GM12892 (cell line): ENCODE data around the gene MRPS30.

Experiments used
- POLR2A ChIP-seq: IDR thresholded peaks from 2 replicates; pipeline ENCODE4 v1.6.1; 2011; ENCODE audit warnings: low read depth, low read length, control low read depth
- POLR2AphosphoS5 ChIP-seq: IDR thresholded peaks from 2 replicates; pipeline ENCODE4 v1.6.1; 2011; ENCODE audit warnings: low read depth, low read length, control low read depth

DNA sequence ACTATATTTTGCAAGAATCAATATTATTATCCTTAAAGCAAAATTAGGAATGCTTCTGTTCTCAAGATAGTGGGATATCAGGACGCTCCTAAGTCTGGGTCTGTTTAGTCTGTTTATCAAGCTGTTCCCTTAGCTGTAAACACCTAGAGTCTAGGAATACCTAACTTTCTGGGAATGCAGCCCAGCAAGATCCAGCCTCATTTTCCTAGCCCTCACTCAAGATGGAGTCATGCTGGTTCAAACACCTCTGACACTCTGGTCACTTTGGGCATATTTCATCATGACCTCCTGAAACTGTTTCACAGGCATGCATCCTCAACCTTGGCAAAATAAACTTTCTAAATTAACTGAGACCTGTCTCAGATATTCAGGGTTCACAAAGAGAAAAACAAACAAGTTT lies 14.4 kb upstream of the MRPS30 start:
- no peak for TF ChIP-seq POLR2A
- TF ChIP-seq POLR2AphosphoS5, result no peak
